Panc1 (cell line): ENCODE measurements around the gene PRSS27. TPM values are rescaled to one million over a fixed set of nuclear protein-coding genes. Genes with fewer than 3 reads are reported as not detected.

Source experiments
- ATAC-seq: fragments of 200-7000 bp; cut with Tn5 transposase; 2 replicates; pipeline ENCODE4 v1.9.1; 2020; ENCODE audit warnings: mild to moderate bottlenecking, moderate library complexity
- BruUV-seq: library from RNA; stranded (reverse); fragments of 400-500 nt; replicated peaks from 2 replicates; lab custom pipeline; 2021; lab: Mats Ljungman, UMichigan
- CTCF ChIA-PET: fragments of 300-600 bp; sonication (Branson Sonifier 250); formaldehyde crosslinking; loops from one replicate; lab custom pipeline; 2022; ENCODE audit warnings: antibody characterized with exemption; lab: Charles Lee
- POLR2A ChIA-PET: fragments of 300-600 bp; sonication (Branson Sonifier 250); formaldehyde crosslinking; loops from one replicate; lab custom pipeline; 2022; ENCODE audit warnings: antibody characterized with exemption; lab: Charles Lee
- DNase-seq: peaks from one replicate; pipeline ENCODE4 v3.0.0-alpha.2; 2010; ENCODE audit warnings: low read depth, low spot score
- H3K27ac ChIP-seq: 2 replicates; pipeline ENCODE4 v1.5.1; 2011; ENCODE audit warnings: mild to moderate bottlenecking, low read length, inconsistent platforms
- H3K27me3 ChIP-seq: fragments of 200-500 bp; sonication (Bioruptor generic); 2 replicates; pipeline ENCODE4 v1.6.0; 2014; ENCODE audit warnings: low read length, inconsistent platforms; ENCODE audit not compliant: control insufficient read depth, insufficient read depth
- H3K36me3 ChIP-seq: fragments of 200-500 bp; sonication (Bioruptor generic); 2 replicates; pipeline ENCODE4 v1.5.1; 2014; ENCODE audit warnings: inconsistent platforms, mild to moderate bottlenecking, low read length, moderate library complexity; ENCODE audit not compliant: control insufficient read depth, insufficient read depth
- H3K4me1 ChIP-seq: 2 replicates; pipeline ENCODE4 v1.5.1; 2011; ENCODE audit warnings: inconsistent platforms, mild to moderate bottlenecking, low read length, moderate library complexity; ENCODE audit not compliant: control insufficient read depth, insufficient read depth
- H3K4me3 ChIP-seq, 2 experiments: 2 replicates each; pipeline ENCODE4 v1.5.1; 2011 to 2012; ENCODE audit warnings: low read depth in 2 of 2, low read length in 2 of 2, mild to moderate bottlenecking in 2 of 2, inconsistent platforms in 1 of 2, moderate library complexity in 1 of 2
- H3K9me3 ChIP-seq: fragments of 200-500 bp; sonication (Bioruptor generic); 2 replicates; pipeline ENCODE4 v1.5.1; 2014; ENCODE audit warnings: low read depth, mild to moderate bottlenecking, inconsistent platforms, low read length, moderate library complexity; ENCODE audit not compliant: control insufficient read depth, insufficient read depth
- CTCF ChIP-seq: fragments of 450-650 bp; IDR thresholded peaks from 2 replicates; pipeline ENCODE4 v1.5.1; 2017; ENCODE audit warnings: mild to moderate bottlenecking
- POLR2AphosphoS5 ChIP-seq: IDR thresholded peaks from 2 replicates; pipeline ENCODE4 v1.6.1; 2012; ENCODE audit warnings: mild to moderate bottlenecking, low read depth, low read length, moderate library complexity
- SIN3A ChIP-seq: IDR thresholded peaks from 2 replicates; pipeline ENCODE4 v1.6.1; 2012; ENCODE audit warnings: low read depth, mild to moderate bottlenecking, low read length, moderate library complexity, borderline replicate concordance; ENCODE audit not compliant: insufficient read depth
- TCF7L2 ChIP-seq: IDR thresholded peaks from 2 replicates; pipeline ENCODE4 v1.6.1; 2011; ENCODE audit warnings: mild to moderate bottlenecking, low read depth, low read length, inconsistent platforms
- in situ Hi-C: cut with HindIII; loops from 2 replicates; pipeline ENCODE4 v1.10.0; 2016; ENCODE audit warnings: low sequenced_read_pairs, low pct_unique_long_range_greater_than_20kb
- intact Hi-C: fragments of 100-400 bp; cut with micrococcal nuclease; formaldehyde crosslinking; loops from one replicate; pipeline ENCODE4 v1.10.0; 2022; ENCODE audit not compliant: unreplicated experiment
- total RNA-seq: library from RNA; stranded (reverse); gene quantifications from one replicate; pipeline ENCODE4 v1.2.1, GENCODE V29; 2021; ENCODE audit not compliant: unreplicated experiment
- TF ChIP-seq, protein P1 (sequence below), 2 experiments: IDR thresholded peaks; 2 replicates each; pipeline ENCODE4 v1.6.1; 2011 to 2012; ENCODE audit warnings: low read depth in 2 of 2, control low read depth in 1 of 2, low read length in 1 of 2, mild to moderate bottlenecking in 1 of 2, moderate library complexity in 1 of 2; ENCODE audit not compliant: insufficient read depth in 1 of 2

PRSS27 gene
- total RNA-seq, 1 experiment from 2014 or later, result 3.3 TPM

GRCh38 chr16:2741168-2741567, 21.1 kb upstream of the PRSS27 start:
- Histone ChIP-seq H3K27ac (no peak overlapping the region), H3K4me1 (peaks cover 6% of the 10 kb centered on the region), H3K27me3 (no peaks in the 10 kb centered on the region), H3K4me3 (no peak overlapping the region), H3K36me3 (no peaks in the 10 kb centered on the region), H3K9me3 (no peaks in the 10 kb centered on the region)
- DNase-seq, result no peak
- in situ Hi-C loops, result no loop called here
- ChIA-PET POLR2A (no interaction called here), CTCF (no interaction called here)
- intact Hi-C loops, result no loop called here
- ATAC-seq, result no peak
- TF ChIP-seq CTCF (no peak), SIN3A (no peak), TCF7L2 (no peak), POLR2AphosphoS5 (no peak)
- TF ChIP-seq, protein P1, sequence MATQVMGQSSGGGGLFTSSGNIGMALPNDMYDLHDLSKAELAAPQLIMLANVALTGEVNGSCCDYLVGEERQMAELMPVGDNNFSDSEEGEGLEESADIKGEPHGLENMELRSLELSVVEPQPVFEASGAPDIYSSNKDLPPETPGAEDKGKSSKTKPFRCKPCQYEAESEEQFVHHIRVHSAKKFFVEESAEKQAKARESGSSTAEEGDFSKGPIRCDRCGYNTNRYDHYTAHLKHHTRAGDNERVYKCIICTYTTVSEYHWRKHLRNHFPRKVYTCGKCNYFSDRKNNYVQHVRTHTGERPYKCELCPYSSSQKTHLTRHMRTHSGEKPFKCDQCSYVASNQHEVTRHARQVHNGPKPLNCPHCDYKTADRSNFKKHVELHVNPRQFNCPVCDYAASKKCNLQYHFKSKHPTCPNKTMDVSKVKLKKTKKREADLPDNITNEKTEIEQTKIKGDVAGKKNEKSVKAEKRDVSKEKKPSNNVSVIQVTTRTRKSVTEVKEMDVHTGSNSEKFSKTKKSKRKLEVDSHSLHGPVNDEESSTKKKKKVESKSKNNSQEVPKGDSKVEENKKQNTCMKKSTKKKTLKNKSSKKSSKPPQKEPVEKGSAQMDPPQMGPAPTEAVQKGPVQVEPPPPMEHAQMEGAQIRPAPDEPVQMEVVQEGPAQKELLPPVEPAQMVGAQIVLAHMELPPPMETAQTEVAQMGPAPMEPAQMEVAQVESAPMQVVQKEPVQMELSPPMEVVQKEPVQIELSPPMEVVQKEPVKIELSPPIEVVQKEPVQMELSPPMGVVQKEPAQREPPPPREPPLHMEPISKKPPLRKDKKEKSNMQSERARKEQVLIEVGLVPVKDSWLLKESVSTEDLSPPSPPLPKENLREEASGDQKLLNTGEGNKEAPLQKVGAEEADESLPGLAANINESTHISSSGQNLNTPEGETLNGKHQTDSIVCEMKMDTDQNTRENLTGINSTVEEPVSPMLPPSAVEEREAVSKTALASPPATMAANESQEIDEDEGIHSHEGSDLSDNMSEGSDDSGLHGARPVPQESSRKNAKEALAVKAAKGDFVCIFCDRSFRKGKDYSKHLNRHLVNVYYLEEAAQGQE (IDR thresholded peaks at IDR 0.05; ENCODE audit: insufficient read depth in 1 of 2, low read depth in 2 of 2, low read length in 1 of 2), result no peak
- no TSS peak for BruUV-seq

GRCh38 chr16:2740476-2740875, 20.5 kb upstream of the PRSS27 start:
- peaks cover 6% of the 10 kb centered on the region for H3K4me1 ChIP-seq
- no peak overlapping the region for H3K27ac ChIP-seq
- H3K36me3 ChIP-seq, result no peaks in the 10 kb centered on the region
- ChIA-PET POLR2A (no interaction called here), CTCF (no interaction called here)
- H3K27me3 ChIP-seq, result no peaks in the 10 kb centered on the region
- ATAC-seq, result no peak
- H3K4me3 ChIP-seq, result no peak overlapping the region
- no peak for DNase-seq
- BruUV-seq, result no TSS peak
- no peak for TF ChIP-seq TCF7L2
- no peaks in the 10 kb centered on the region for H3K9me3 ChIP-seq
- in situ Hi-C loops (no loop called here), intact Hi-C loops (no loop called here)

GRCh38 chr16:2739625-2740430, 19.8 kb upstream of the PRSS27 start:
- no peaks in the 10 kb centered on the region for H3K27me3 ChIP-seq
- H3K27ac ChIP-seq, result no peak overlapping the region
- H3K4me3 ChIP-seq, result no peak overlapping the region
- intact Hi-C loops, result no loop called here
- peaks cover 6% of the 10 kb centered on the region for H3K4me1 ChIP-seq
- CTCF ChIA-PET, result no interaction called here
- in situ Hi-C loops, result no loop called here
- peak; percentile 31; the same call in 1 of the 2 replicates for ATAC-seq
- H3K9me3 ChIP-seq, result no peaks in the 10 kb centered on the region
- BruUV-seq, result no TSS peak
- no peak for DNase-seq
- POLR2A ChIA-PET, result no interaction called here
- TF ChIP-seq, protein P1 (IDR thresholded peaks at IDR 0.05; ENCODE audit: insufficient read depth in 1 of 2, low read depth in 2 of 2, low read length in 1 of 2), result no peak
- TF ChIP-seq SIN3A (no peak), POLR2AphosphoS5 (no peak), TCF7L2 (no peak), CTCF (no peak)
- no peaks in the 10 kb centered on the region for H3K36me3 ChIP-seq
